Astrocyte of the cerebellum (primary cell): ENCODE results near the gene VANGL2.

Experiments used
- DNase-seq: peaks from one replicate; pipeline ENCODE4 v3.0.0-alpha.2; 2011; ENCODE audit warnings: low read depth
- H3K4me3 ChIP-seq: 2 replicates; pipeline ENCODE4 v1.5.1; 2011; ENCODE audit warnings: mild to moderate bottlenecking, low read depth, low read length, moderate library complexity
- CTCF ChIP-seq: IDR thresholded peaks from 2 replicates; pipeline ENCODE4 v1.5.1; 2012; ENCODE audit warnings: low read length, low read depth, moderate library complexity, mild to moderate bottlenecking; ENCODE audit errors: missing control alignments
- in situ Hi-C: cut with HindIII; loops from 2 replicates; pipeline ENCODE4 v1.10.0; 2017; ENCODE audit warnings: low sequenced_read_pairs

VANGL2 gene

GRCh38 chr1:160423966-160424365 is 23.6 kb downstream of the VANGL2 start:
- H3K4me3 ChIP-seq = no peak overlapping the region
- in situ Hi-C loops = no loop called here
- DNase-seq = no peak
- no peak for TF ChIP-seq CTCF

- in situ Hi-C loops = no loop called here
- TF ChIP-seq CTCF = no peak
- no peak for DNase-seq
These were observed 25.5 kb downstream of the VANGL2 start for GRCh38 chr1:160425847-160426246.

GRCh38 chr1:160427625-160428024 is 27.3 kb downstream of the VANGL2 start:
- no peak for TF ChIP-seq CTCF
- no peak overlapping the region for H3K4me3 ChIP-seq
- no peak for DNase-seq
- in situ Hi-C loops = no loop called here

More at GRCh38 chr1:160425847-160426246, 25.5 kb downstream of the VANGL2 start:
- no peak overlapping the region for H3K4me3 ChIP-seq

GRCh38 chr1:160428053-160428452 is 27.7 kb downstream of the VANGL2 start:
- no peak for DNase-seq
- in situ Hi-C loops = no loop called here
- TF ChIP-seq CTCF = no peak
- no peak overlapping the region for H3K4me3 ChIP-seq

GRCh38 chr1:160428655-160429054 is 28.3 kb downstream of the VANGL2 start:
- in situ Hi-C loops = no loop called here
- no peak for DNase-seq
- peak; percentile 63 for TF ChIP-seq CTCF

DNA sequence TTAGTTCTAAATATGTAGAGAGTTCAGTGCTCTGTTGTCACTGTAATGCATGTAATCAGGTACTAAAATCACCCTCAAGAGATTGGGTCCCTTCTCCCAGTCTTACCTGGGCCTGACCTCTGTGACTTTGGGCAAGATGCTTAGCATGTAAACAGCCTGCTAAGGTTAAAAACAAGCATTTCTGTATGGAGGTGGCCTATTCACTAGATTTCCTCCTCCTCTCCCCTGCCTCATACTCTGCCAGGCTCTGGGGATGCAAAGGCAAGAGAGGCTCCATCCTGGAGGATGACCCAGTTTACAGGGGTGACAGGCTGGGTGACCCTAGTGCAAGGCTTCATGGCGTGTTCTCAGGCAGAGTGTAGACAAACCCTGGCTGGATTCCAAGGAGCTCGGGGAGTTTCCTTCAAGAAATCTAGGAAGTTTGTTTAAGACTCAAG is 28.8 kb downstream of the VANGL2 start:
- DNase-seq = no peak
- H3K4me3 ChIP-seq = no peak overlapping the region
- TF ChIP-seq CTCF = no peak
- in situ Hi-C loops = no loop called here

More at GRCh38 chr1:160428655-160429054, 28.3 kb downstream of the VANGL2 start:
- H3K4me3 ChIP-seq = no peak overlapping the region
